GM12878 (cell line): Measurements from ENCODE around the gene APLP2. TPM values are rescaled to one million over a fixed set of nuclear protein-coding genes. Genes with fewer than 3 reads are reported as not detected.

Source experiments
- ATAC-seq: fragments of 200-7000 bp; cut with Tn5 transposase; 3 replicates; pipeline ENCODE4 v1.9.1; 2020; ENCODE audit warnings: mild to moderate bottlenecking, moderate library complexity
- BruUV-seq: library from RNA; stranded (reverse); fragments of 400-500 nt; replicated peaks from 2 replicates; lab custom pipeline; 2021; lab: Mats Ljungman, UMichigan
- CTCF ChIA-PET: fragments of 300-600 bp; sonication (Branson Sonifier 250); formaldehyde crosslinking; extraction: SDS; loops from one replicate; lab custom pipeline; 2021; ENCODE audit warnings: inconsistent platforms; lab: Yijun Ruan, JAX
- POLR2A ChIA-PET: fragments of 350-600 bp; formaldehyde crosslinking; extraction: SDS; loops from one replicate; lab custom pipeline; 2021; ENCODE audit warnings: inconsistent platforms; lab: Charles Lee
- RAD21 ChIA-PET: fragments of 300-600 bp; sonication (Branson Sonifier 250); formaldehyde crosslinking; loops from one replicate; lab custom pipeline; 2023; ENCODE audit warnings: antibody characterized with exemption; ENCODE audit not compliant: unreplicated experiment; lab: Charles Lee
- SMC1A ChIA-PET: fragments of 300-600 bp; sonication (Branson Sonifier 250); formaldehyde crosslinking; loops from one replicate; lab custom pipeline; 2023; ENCODE audit not compliant: unreplicated experiment, uncharacterized antibody; lab: Charles Lee
- DNase-seq: peaks from one replicate; pipeline ENCODE4 v3.0.0-alpha.2; 2011; ENCODE audit warnings: low read depth, low spot score
- FAIRE-seq: peaks from 3 replicates; lab custom pipeline; 2011; peaks lifted over from hg19 to GRCh38; lab: Jason Lieb, UNC
- H2AFZ ChIP-seq: 2 replicates; pipeline ENCODE4 v1.6.0; 2011; ENCODE audit warnings: low read depth, low read length, control low read depth; ENCODE audit not compliant: control insufficient read depth
- H3K27ac ChIP-seq: 2 replicates; pipeline ENCODE4 v1.5.1; 2011; ENCODE audit warnings: control low read depth; ENCODE audit not compliant: control insufficient read depth, insufficient read depth
- H3K27me3 ChIP-seq, 2 experiments: replicated peaks in 1 of 2; 2 replicates each; pipeline versions ENCODE4 v1.6.0 to v1.6.1; 2011; ENCODE audit warnings: low read length in 1 of 2; ENCODE audit not compliant: control insufficient read depth in 2 of 2, insufficient read depth in 2 of 2
- H3K36me3 ChIP-seq, 2 experiments: 2 replicates each; pipeline ENCODE4 v1.5.1; 2011; ENCODE audit warnings: low read length in 1 of 2; ENCODE audit not compliant: control insufficient read depth in 2 of 2, insufficient read depth in 2 of 2
- H3K4me1 ChIP-seq: 2 replicates; pipeline ENCODE4 v1.6.1; 2011; ENCODE audit warnings: mild to moderate bottlenecking, low read length, moderate library complexity, mixed read lengths; ENCODE audit not compliant: control insufficient read depth, insufficient read depth
- H3K4me2 ChIP-seq: 2 replicates; pipeline ENCODE4 v1.6.0; 2011; ENCODE audit warnings: control low read depth; ENCODE audit not compliant: control insufficient read depth, insufficient read depth
- H3K4me3 ChIP-seq: fragments of 200-600 bp; sonication (generic); 2 replicates; pipeline ENCODE4 v1.5.1; 2016
- H3K79me2 ChIP-seq: 2 replicates; pipeline ENCODE4 v1.6.0; 2011; ENCODE audit warnings: low read length; ENCODE audit not compliant: control insufficient read depth, insufficient read depth
- H3K9ac ChIP-seq: 2 replicates; pipeline ENCODE4 v1.8.0; 2011; ENCODE audit warnings: low read length, control low read depth, mixed read lengths; ENCODE audit not compliant: control insufficient read depth, insufficient read depth
- H3K9me3 ChIP-seq: replicated peaks from 3 replicates; pipeline ENCODE4 v1.5.1; 2011; ENCODE audit warnings: mild to moderate bottlenecking, low read length; ENCODE audit not compliant: control insufficient read depth, insufficient read depth
- H4K20me1 ChIP-seq: 2 replicates; pipeline ENCODE4 v1.6.0; 2011; ENCODE audit not compliant: control insufficient read depth, insufficient read depth
- CBX3 ChIP-seq: fragments of 200-600 bp; sonication (generic); IDR thresholded peaks from 2 replicates; pipeline ENCODE4 v1.6.1; 2016; ENCODE audit warnings: low read depth, borderline replicate concordance
- CEBPB ChIP-seq, 2 experiments: fragments of 150-350 bp in 1 of 2; IDR thresholded peaks; 2 replicates each; pipeline ENCODE4 v1.6.1; 2012 to 2014; ENCODE audit warnings: low read depth in 2 of 2, low read length in 2 of 2, borderline replicate concordance in 1 of 2, inconsistent platforms in 1 of 2
- ESRRA ChIP-seq: IDR thresholded peaks from 2 replicates; pipeline ENCODE4 v1.6.1; 2012; ENCODE audit warnings: mild to moderate bottlenecking, low read length, improper control_type of control experiment
- ETV6 ChIP-seq, 2 experiments: fragments of 450-650 bp in 1 of 2; IDR thresholded peaks in 1 of 2; conservative IDR thresholded peaks in 1 of 2; 2 replicates each; pipeline ENCODE4 v1.6.1; 2014; ENCODE audit warnings: antibody characterized with exemption in 1 of 2, borderline replicate concordance in 1 of 2, low read depth in 1 of 2, mild to moderate bottlenecking in 1 of 2, moderate library complexity in 1 of 2
- FOXK2 ChIP-seq: fragments of 450-650 bp; IDR thresholded peaks from 2 replicates; pipeline ENCODE4 v1.6.1; 2017; ENCODE audit warnings: mild to moderate bottlenecking, moderate library complexity
- HCFC1 ChIP-seq: fragments of 150-350 bp; IDR thresholded peaks from 2 replicates; pipeline ENCODE4 v1.6.1; 2014; ENCODE audit warnings: low read length
- IKZF2 ChIP-seq, 2 experiments: fragments of 450-650 bp; IDR thresholded peaks; 2 replicates each; pipeline ENCODE4 v1.6.1; 2017; ENCODE audit warnings: mild to moderate bottlenecking in 2 of 2, moderate library complexity in 2 of 2
- NR2C2 ChIP-seq: IDR thresholded peaks from 2 replicates; pipeline ENCODE4 v1.6.1; 2011; ENCODE audit warnings: borderline replicate concordance, low read depth; ENCODE audit not compliant: control insufficient read depth, insufficient read length
- RELA ChIP-seq: fragments of 450-650 bp; IDR thresholded peaks from 2 replicates; pipeline ENCODE4 v1.8.0; 2014; ENCODE audit warnings: borderline replicate concordance; ENCODE audit not compliant: partially characterized antibody
- SP1 ChIP-seq: IDR thresholded peaks from one replicate; pipeline ENCODE4 v1.6.1; 2011; ENCODE audit warnings: low read depth, low read length
- SREBF2 ChIP-seq: IDR thresholded peaks from 2 replicates; pipeline ENCODE4 v1.6.1; 2012; ENCODE audit warnings: mild to moderate bottlenecking, low read length
- STAT1 ChIP-seq: fragments of 450-650 bp; conservative IDR thresholded peaks from 2 replicates; pipeline ENCODE4 v1.6.1; 2014; ENCODE audit warnings: antibody characterized with exemption, mild to moderate bottlenecking
- ZNF592 ChIP-seq: fragments of 450-650 bp; IDR thresholded peaks from 2 replicates; pipeline ENCODE4 v1.6.1; 2017; ENCODE audit warnings: mild to moderate bottlenecking, moderate library complexity
- ZNF687 ChIP-seq: fragments of 450-650 bp; IDR thresholded peaks from 2 replicates; pipeline ENCODE4 v1.6.1; 2017; ENCODE audit warnings: mild to moderate bottlenecking, moderate library complexity
- WGBS: methylation state at CpG from one replicate; pipeline ENCODE4 v1.1.6; 2016; ENCODE audit warnings: low lambda C conversion rate; ENCODE audit not compliant: insufficient replicate concordance, insufficient coverage; ENCODE audit errors: missing lambda C conversion rate; 5-methylcytosine and 5-hydroxymethylcytosine counted together
- in situ Hi-C: fragments of 300-500 bp; cut with MboI; formaldehyde crosslinking; loops from 9 replicates; pipeline ENCODE4 v1.14.3; 2018; ENCODE audit warnings: mixed read lengths
- intact Hi-C: fragments of 100-400 bp; cut with micrococcal nuclease; formaldehyde crosslinking; loops from one replicate; pipeline ENCODE4 v1.14.2; 2022; ENCODE audit not compliant: unreplicated experiment
- polyA plus RNA-seq, 11 experiments: library from polyadenylated mRNA; depleted of rRNA in 4 of 11; unstranded in 6 of 11; stranded (reverse) in 5 of 11; fragments of >200 nt; fragmentation: Nextera tagmentation in 4 of 11; fragmentation: Illumina TruSeq in 1 of 11; extraction: Ambion mirVana in 4 of 11; extraction: Trizol in 1 of 11; gene quantifications; 1 replicate in 1 of 11; 2 replicates in 10 of 11; pipeline versions ENCODE4 v1.2.1 to v1.2.3, GENCODE V29; 2011 to 2016; ENCODE audit warnings: inconsistent platforms in 2 of 11, missing spikeins in 2 of 11, low read depth in 1 of 11
- total RNA-seq, 4 experiments: library from RNA; depleted of rRNA in 3 of 4; stranded (reverse); fragments of >200 nt in 3 of 4; fragmentation: Illumina TruSeq in 1 of 4; extraction: Trizol in 1 of 4; gene quantifications; 2 replicates each; pipeline versions ENCODE4 v1.2.1 to v1.2.3, GENCODE V29; 2013 to 2021

APLP2 gene
- total and polyA plus RNA-seq, 10 of the 15 experiments (the other 5 are each of a cell fraction or from before 2014, with no cell fraction given), result 2.3 to 38.8 (median 21.3) TPM

GRCh38 chr11:130192845-130193267, 123.2 kb downstream of the APLP2 start:
- no TSS peak for BruUV-seq
- no peak for DNase-seq
- H3K27me3 ChIP-seq, result no peaks in the 10 kb centered on the region
- H3K27ac ChIP-seq, result no peak overlapping the region
- RAD21 ChIA-PET, result no interaction called here
- H3K36me3 ChIP-seq, result no peaks in the 10 kb centered on the region
- H4K20me1 ChIP-seq, result no peaks in the 10 kb centered on the region
- H3K4me1 ChIP-seq, result no peaks in the 10 kb centered on the region
- FAIRE-seq, result no peak
- intact Hi-C loops, result no loop called here
- no peak for TF ChIP-seq RELA
- no peak for TF ChIP-seq HCFC1
- TF ChIP-seq STAT1, result no peak
- TF ChIP-seq ESRRA, result no peak
- no peak for TF ChIP-seq SP1
- TF ChIP-seq NR2C2, result no peak
- no peak for TF ChIP-seq ZNF592
- no peak for TF ChIP-seq ZNF687
- no peak for TF ChIP-seq FOXK2
- TF ChIP-seq IKZF2 (IDR thresholded peaks at IDR 0.05), result no peak
- no peak for TF ChIP-seq CBX3
- no peak for TF ChIP-seq CEBPB (IDR thresholded peaks at IDR 0.05; ENCODE audit: borderline replicate concordance in 1 of 2, low read depth in 2 of 2, low read length in 2 of 2)
- no peak for TF ChIP-seq SREBF2
- no peak for TF ChIP-seq ETV6 (conservative IDR thresholded peaks at IDR 0.05 in 1 of 2, IDR thresholded peaks at IDR 0.05 in 1 of 2; ENCODE audit: borderline replicate concordance in 1 of 2, low read depth in 1 of 2)
- TF ChIP-seq, all 136 proteins: peak for 0
- WGBS, result 69% methylated on average over 4 of the region's 4 CpGs
- POLR2A ChIA-PET, result interaction anchor here (0.9 kb wide), 1 partner anchor 9 kb away, joined by 3 read pairs; no protein-coding TSS in a partner anchor
- no peak overlapping the region for H3K4me3 ChIP-seq
- in situ Hi-C loops, result no loop called here
- CTCF ChIA-PET, result no interaction called here
- no peak for ATAC-seq
- SMC1A ChIA-PET, result no interaction called here
- H2AFZ ChIP-seq, result no peak overlapping the region
- H3K4me2 ChIP-seq, result no peak overlapping the region
- H3K79me2 ChIP-seq, result no peaks in the 10 kb centered on the region
- no peak overlapping the region for H3K9ac ChIP-seq
- no peaks in the 10 kb centered on the region for H3K9me3 ChIP-seq
